GM12891 (cell line): ENCODE measurements around the gene UBE2E3.

Experiments used
- PAX5 ChIP-seq: IDR thresholded peaks from 2 replicates; pipeline ENCODE4 v1.6.1; 2011; ENCODE audit warnings: low read length, moderate library complexity, mild to moderate bottlenecking; ENCODE audit not compliant: insufficient read depth, severe bottlenecking
- POLR2A ChIP-seq: IDR thresholded peaks from 2 replicates; pipeline ENCODE4 v1.6.1; 2011; ENCODE audit warnings: low read depth, low read length, control low read depth
- POLR2AphosphoS5 ChIP-seq: IDR thresholded peaks from 2 replicates; pipeline ENCODE4 v1.6.1; 2011; ENCODE audit warnings: low read depth, low read length, control low read depth
- POU2F2 ChIP-seq: IDR thresholded peaks from 2 replicates; pipeline ENCODE4 v1.6.1; 2011; ENCODE audit warnings: low read depth, mild to moderate bottlenecking, control low read depth, low read length, moderate library complexity
- TAF1 ChIP-seq: IDR thresholded peaks from 2 replicates; pipeline ENCODE4 v1.6.1; 2011; ENCODE audit warnings: low read depth, low read length, control low read depth

GRCh38 chr2:181025004-181025403, 44.6 kb downstream of the UBE2E3 start:
- TF ChIP-seq TAF1 (no peak), POLR2AphosphoS5 (no peak), POLR2A (no peak), PAX5 (no peak), POU2F2 (no peak)
